ENCODE data around the gene GUSB.
"Not testable (repeated sequence)": the region's sequence is repeated elsewhere in the genome, so short reads cannot be mapped to it uniquely, and the experiment has no call there.

The GUSB gene

GRCh38 chr7:65972976-65973375 lies 9.0 kb downstream of the GUSB start:
- TF ChIP-seq CTCF (IDR thresholded peaks at IDR 0.05; ENCODE audit: borderline replicate concordance, insufficient read depth, low read depth, low read length): no peak
- H3K4me3 ChIP-seq (ENCODE audit: low read depth, low read length): no peak overlapping the region

GRCh38 chr7:65971021-65971420 lies 11.0 kb downstream of the GUSB start:
- TF ChIP-seq CTCF (IDR thresholded peaks at IDR 0.05; ENCODE audit: borderline replicate concordance, insufficient read depth, low read depth, low read length): no peak
- H3K4me3 ChIP-seq (ENCODE audit: low read depth, low read length): no peak overlapping the region

GRCh38 chr7:65968256-65969185 lies 13.5 kb downstream of the GUSB start:
- TF ChIP-seq CTCF (IDR thresholded peaks at IDR 0.05; ENCODE audit: borderline replicate concordance, insufficient read depth, low read depth, low read length): no peak
- no peak overlapping the region for H3K4me3 ChIP-seq (ENCODE audit: low read depth, low read length)

GRCh38 chr7:65967361-65968155 lies 14.5 kb downstream of the GUSB start:
- TF ChIP-seq CTCF (IDR thresholded peaks at IDR 0.05; ENCODE audit: borderline replicate concordance, insufficient read depth, low read depth, low read length): no peak
- no peak overlapping the region for H3K4me3 ChIP-seq (ENCODE audit: low read depth, low read length)

- H3K4me3 ChIP-seq (ENCODE audit: low read depth, low read length): no peak overlapping the region
- no peak for TF ChIP-seq CTCF (IDR thresholded peaks at IDR 0.05; ENCODE audit: borderline replicate concordance, insufficient read depth, low read depth, low read length)
Observed at GRCh38 chr7:65966146-65966545, 15.9 kb downstream of the GUSB start.

GRCh38 chr7:65964671-65965070 lies 17.3 kb downstream of the GUSB start:
- not testable (repeated sequence) for H3K4me3 ChIP-seq (ENCODE audit: low read depth, low read length)

- TF ChIP-seq CTCF (IDR thresholded peaks at IDR 0.05; ENCODE audit: borderline replicate concordance, insufficient read depth, low read depth, low read length): no peak
- H3K4me3 ChIP-seq (ENCODE audit: low read depth, low read length): no peak overlapping the region
Observed at GRCh38 chr7:65962033-65962432, 20.0 kb downstream of the GUSB start.
